HG02970 (cell line): ENCODE data around the gene NME7.
"Not testable (repeated sequence)": the region's sequence is repeated elsewhere in the genome, so short reads cannot be mapped to it uniquely, and the experiment has no call there.

ENCODE experiments used
- ATAC-seq: cut with Tn5 transposase; IDR thresholded peaks from one replicate; pipeline ENCODE4 v1.9.1; 2021; ENCODE audit warnings: mild to moderate bottlenecking, moderate library complexity, moderate number of reproducible peaks; ENCODE audit not compliant: unreplicated experiment, low FRiP score

The NME7 gene

GRCh38 chr1:169179431-169179830 is 188.2 kb downstream of the NME7 start:
- not testable (repeated sequence) for ATAC-seq

- ATAC-seq: no peak
Measured at GRCh38 chr1:169175461-169175860, 192.1 kb downstream of the NME7 start.

DNA sequence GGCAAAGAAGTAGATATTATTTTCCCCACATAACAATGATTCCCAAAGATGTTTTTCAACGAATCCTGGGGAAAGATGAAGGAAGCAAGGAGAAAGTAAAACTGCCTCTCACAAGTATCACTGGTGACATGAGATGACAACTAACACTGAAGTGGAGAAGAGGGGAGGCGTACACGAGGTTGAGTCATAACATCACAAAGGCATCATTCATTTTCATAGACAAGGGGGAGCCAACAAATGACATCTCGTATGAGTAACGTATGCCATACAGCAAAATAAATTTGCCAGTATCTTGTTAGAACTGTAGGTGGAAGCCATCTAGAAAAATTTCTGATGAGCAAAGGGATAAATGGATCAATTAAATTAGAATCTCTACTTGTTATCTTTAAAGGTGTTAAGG is 204.5 kb downstream of the NME7 start:
- ATAC-seq: no peak

DNA sequence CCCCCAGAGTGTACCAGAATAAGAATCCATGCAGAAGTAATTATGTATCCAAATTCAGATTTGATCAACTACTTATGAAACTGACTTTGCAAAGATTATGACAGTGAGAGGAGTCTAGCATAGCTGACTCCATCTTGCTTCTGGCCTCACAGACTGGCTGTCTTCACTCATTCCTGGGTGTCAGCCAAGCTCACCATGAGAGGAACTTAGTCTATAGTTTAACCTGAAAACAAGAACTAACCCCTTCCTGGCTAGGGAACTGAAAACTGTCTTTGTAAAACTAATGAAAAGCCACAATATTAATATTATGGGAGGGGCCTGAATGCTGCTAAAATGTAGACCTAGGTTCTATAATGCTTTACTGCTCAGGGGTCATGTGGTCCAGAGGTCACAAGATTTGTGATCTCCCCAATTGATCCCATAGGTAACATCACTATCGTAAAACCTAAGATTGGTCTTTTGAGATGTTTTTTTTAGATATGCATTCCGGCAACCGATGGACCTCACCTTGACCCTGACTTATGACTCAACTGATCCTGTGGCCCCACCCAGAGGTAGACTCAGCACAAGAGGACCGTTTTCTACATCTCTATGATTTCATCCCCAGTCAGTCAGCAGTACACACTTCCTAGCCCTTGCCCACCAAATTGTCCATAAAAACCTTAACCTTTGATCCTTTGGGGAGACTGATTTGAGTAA is 206.0 kb downstream of the NME7 start:
- peak; percentile 55 for ATAC-seq

DNA sequence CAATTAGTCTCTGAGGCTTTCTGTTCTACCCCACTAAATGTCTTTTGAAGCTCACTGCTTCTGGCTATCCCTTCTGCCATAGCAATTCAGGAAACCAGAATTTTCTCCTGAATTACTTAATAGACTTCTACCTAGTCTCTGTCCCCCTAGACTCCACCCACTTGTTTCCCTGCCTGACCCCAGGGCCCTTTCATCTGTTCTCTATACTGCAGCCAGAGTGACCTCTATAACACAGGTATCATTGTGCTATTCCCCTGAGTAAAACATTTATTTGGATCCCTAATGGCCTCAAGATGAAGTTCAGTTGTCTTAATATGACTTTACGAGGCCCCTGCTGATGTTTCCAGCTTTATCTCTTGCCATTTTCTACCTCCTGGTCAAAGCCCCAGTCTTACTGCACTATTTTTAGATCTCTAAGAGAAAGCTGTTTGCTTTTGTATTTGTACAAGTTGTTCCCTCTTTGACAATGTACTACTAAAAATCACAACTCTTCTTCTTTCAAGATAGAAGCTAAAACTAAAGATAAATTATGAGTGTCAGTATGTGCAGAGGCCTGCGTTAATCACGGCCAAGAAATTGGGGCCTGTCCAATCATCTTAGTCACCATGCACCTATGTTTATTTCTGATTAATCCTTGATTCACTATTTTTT is 206.6 kb downstream of the NME7 start:
- ATAC-seq: no peak

DNA sequence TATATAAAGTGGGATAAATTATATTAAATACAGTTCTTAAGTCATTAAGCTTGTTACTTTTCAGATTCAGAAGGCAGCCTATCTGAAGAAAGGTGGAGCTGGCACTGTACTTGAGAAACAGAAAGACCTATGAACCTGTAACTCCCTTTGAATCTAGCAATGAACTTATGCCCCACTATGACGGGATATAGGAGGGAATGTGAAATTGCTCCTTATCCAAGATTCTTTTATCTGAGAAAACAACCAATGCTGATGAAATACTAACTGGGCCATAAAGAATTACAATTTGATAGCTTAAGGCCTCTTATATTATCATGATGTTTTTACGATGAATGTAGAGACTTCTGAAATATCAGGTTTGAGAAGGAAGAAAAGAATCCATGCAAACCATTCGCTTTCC is 211.0 kb downstream of the NME7 start:
- ATAC-seq: no peak

DNA sequence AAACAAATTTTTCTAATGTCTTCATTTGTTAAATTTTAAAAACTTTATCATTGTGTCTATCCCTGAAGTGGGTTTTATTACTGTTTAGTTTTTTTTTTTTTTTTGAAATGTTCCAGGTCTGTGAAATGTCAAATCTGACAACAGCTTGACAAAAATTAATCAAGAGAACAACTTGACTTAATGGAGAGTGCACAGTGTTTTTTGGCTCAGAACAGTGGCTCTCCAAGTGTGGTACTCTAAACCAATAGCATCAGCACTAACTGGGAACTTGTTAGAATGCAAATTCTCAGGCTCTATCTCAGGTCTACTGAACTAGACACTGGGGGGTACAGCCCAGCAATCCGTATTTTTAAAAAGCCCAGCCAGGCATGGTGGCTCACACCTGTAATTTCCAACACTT is 211.9 kb downstream of the NME7 start:
- ATAC-seq: no peak

DNA sequence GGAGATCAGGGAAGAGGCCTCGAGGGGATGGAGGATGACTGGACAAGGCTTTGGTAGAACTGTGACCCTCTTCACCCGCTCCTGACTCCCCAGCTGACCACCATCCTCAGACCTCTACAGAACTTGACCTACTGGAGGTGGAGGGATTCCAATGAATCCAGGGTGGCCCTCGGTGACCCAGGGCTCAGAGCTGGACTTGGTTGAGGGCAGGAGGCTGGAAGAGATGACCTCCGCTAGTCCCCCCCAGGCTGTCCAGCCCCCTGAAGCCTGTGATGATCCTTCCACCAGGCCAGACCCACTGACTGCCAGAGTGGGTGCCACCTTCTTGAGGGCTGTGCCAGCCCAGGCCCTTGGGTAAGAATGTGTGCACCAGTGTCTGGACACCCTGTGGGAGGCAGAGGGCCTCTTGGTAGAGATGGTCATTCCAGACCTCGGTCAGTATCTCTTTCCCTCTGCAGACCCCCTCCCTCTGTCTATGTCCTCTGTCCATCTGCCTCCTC is 216.2 kb downstream of the NME7 start:
- no peak for ATAC-seq

DNA sequence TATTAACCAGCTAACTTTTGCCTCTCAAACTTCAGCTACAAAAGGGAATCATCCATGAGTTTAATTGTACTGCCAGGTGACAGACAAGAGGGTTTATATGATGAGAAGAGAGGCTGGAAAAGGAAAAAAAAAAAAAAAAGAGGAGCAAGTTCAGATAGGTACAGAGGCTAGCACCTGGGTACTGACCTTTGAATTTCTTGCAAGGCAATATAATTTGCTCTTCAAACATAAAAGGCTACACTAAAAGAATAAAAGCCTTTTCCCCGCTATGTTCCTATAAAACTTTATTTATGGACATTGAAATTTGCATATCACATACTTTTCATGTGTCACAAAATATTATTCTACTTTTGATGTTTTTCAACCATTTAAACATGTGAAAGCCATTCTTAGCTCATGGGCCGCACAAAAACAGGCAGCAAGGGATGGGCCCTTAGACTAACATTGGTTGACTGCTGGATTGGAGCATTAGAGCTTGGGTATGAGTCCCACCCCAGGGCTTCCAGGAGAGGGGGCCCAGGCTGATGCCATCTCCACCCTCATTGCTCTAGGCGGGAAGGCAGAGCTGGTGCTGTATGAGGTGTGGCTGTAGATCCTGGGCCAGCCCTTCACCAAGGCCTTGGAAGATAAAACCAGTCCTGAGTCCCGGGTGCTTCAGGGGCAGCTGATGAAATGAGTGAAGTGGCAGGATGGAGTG is 216.8 kb downstream of the NME7 start:
- no peak for ATAC-seq

- no peak for ATAC-seq
Measured at GRCh38 chr1:169149555-169150286, 217.9 kb downstream of the NME7 start.

DNA sequence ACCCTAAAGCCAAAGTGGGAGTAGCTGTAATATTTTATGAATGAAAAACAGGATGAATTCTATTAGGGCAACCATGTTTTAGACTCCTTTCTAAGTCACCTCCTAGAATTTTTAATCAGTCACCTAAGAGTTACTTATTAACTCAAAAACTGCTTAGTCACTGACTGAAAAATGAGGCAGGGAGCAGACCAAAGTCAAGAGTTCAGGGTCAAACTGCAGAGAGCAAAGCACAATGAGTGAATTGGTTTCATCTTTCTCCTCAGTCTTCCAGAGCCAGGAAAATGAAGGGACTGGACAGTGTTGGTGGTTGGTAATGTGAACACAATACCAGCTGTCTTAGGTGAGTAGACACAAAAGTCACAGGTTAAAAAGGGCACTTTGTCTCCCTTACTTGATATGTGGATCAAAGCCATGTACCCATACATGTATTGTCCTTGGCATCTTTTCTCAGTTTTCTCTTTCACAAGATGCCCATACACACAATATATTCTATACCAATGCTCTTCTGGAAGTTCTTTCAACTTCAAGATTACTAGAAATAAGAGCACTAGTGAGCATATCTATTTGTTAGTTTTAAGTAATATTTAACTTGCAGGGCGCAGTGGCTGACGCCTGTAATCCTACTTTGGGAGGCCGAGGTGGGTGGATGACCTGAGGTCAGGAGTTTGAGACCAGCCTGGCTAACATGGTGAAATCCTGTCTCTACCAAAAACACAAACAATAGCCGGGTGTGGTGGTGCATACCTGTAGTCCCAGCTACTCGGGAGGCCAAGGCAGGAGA is 218.9 kb downstream of the NME7 start:
- ATAC-seq: no peak

DNA sequence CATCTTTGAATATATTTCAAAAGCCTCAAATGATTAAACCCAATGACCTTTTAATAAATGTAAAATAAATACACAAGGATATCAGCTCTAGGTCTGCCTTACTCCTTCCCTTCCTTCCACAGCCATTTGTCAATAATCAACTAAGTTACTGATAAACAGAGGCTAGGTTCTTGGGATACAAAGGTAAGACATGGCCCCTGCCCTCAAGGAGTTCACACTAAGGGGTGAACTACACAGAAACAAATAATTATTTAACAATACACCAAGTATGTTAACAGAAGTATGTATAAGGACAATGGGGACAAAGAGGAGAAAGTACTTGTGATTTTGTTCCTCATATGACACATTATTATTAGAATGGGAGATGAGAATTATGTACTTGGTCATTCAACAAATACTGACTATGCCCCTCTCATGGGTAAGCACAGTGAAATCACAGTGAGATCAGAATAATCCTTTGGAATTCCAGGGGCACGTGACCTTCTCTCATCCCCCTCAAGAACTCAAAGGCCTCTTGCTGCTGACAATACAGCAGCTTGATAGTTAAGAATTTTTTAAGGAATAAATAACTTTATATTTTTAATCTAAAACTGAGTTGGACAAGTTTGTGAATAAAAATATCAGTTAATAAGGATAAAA is 220.9 kb downstream of the NME7 start:
- ATAC-seq: no peak

- ATAC-seq: no peak
Measured at GRCh38 chr1:169144941-169145626, 222.5 kb downstream of the NME7 start.

GRCh38 chr1:169143984-169144383 is 223.6 kb downstream of the NME7 start:
- no peak for ATAC-seq

DNA sequence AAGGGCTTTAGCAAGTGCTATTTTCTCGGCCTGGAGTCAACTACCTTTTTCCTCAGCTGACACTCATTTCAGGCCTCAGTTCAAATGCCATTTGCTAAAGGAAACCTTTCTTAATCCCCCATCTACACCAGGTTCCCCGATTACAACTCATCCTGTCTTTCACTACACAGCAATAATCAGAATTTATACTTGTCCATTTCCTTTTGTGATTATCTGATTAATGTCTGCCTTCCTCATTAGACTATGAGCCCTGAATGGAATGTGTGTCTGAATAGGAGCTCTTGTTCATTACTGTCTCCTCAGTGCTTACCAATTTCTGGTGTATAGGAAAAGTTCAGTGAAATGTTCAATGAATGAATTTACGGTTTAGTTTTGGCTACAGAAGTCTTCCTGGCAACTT is 224.3 kb downstream of the NME7 start:
- ATAC-seq: no peak

GRCh38 chr1:169142129-169142528 is 225.5 kb downstream of the NME7 start:
- ATAC-seq: no peak

DNA sequence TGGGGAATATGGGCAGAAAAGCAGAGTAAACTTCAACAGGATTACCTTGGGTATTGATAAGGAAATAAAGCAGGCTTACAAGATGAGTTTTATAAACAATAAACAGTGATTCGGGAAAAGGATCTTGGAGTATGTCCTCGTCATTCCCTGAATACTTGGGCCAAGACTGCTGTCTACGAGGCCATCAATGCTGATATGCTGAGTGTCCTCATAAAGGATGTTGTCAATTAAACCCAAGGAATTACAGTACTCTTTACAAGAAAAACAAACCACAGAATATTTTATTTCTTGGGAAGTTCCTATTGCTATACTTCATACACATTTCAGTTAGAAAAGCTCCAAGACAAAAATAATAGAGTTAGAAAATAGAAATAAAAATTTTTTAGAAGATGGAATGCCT is 226.2 kb downstream of the NME7 start:
- ATAC-seq: no peak

DNA sequence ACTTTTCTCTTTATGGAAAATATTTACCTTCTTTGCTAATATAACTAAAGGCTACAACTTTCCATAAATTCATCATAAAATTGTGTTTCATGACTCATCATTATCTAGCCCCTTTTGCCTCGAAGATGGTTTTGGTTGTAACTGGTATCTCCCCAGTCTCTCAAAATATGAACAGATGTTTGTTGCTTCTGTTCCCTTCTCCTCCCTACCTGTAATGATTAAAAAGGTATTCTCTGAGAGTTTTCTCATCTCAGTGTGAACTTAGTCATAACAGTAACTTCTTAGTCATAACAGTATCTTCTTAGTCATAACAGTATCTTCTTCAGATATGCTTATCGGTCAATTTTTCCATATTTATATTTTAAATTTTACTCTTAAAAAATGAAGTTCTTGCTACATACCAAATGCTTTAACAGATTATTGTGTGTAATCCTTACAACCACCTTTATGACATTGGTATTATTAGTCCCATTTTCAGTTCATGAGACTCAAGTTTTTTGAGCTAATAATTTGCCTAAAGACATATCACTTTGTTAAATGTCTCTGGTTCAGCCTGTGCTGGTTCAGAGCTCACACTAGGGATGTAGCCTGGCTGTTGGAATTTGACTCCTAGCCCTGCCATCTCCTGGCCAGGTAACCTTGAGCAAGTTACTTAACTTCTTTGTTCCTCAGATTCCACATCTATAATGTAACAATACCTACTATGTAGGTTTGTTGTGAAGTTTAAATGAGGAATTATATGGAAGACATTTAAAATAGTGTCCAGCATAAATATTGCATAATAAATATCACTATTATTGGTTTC is 228.5 kb downstream of the NME7 start:
- peak; percentile 77 for ATAC-seq
